Measurements from ENCODE around the gene DAD1.

- TF ChIP-seq CTCF (IDR thresholded peaks at IDR 0.05; ENCODE audit: low read length) (no peak), EZH2 (IDR thresholded peaks at IDR 0.05; ENCODE audit: borderline replicate concordance, low read length) (no peak)
These were observed 53.1 kb downstream of the DAD1 start for GRCh38 chr14:22535916-22536315.

All from OCI-LY1 (cell line).